HG02938 (cell line): ENCODE data around the gene ZBTB16.

Source experiments
- ATAC-seq: cut with Tn5 transposase; IDR thresholded peaks from one replicate; pipeline ENCODE4 v1.9.1; 2021; ENCODE audit warnings: mild to moderate bottlenecking, moderate library complexity; ENCODE audit not compliant: unreplicated experiment

The ZBTB16 gene

GRCh38 chr11:114125531-114125930 lies 66.0 kb downstream of the ZBTB16 start:
- ATAC-seq, result no peak

- ATAC-seq, result no peak
Measured at GRCh38 chr11:114125959-114126358, 66.4 kb downstream of the ZBTB16 start.

GRCh38 chr11:114128399-114128798 lies 68.9 kb downstream of the ZBTB16 start:
- ATAC-seq, result no peak

GRCh38 chr11:114129142-114129541 lies 69.6 kb downstream of the ZBTB16 start:
- ATAC-seq, result no peak

GRCh38 chr11:114129699-114130098 lies 70.2 kb downstream of the ZBTB16 start:
- ATAC-seq, result no peak

- ATAC-seq, result no peak
Measured at GRCh38 chr11:114130115-114130576, 70.6 kb downstream of the ZBTB16 start.

GRCh38 chr11:114130629-114131277 lies 71.2 kb downstream of the ZBTB16 start:
- no peak for ATAC-seq

- ATAC-seq, result no peak
Measured at GRCh38 chr11:114131461-114131864, 72.0 kb downstream of the ZBTB16 start.

- no peak for ATAC-seq
Measured at GRCh38 chr11:114132417-114132816, 72.9 kb downstream of the ZBTB16 start.

GRCh38 chr11:114132944-114133394 lies 73.5 kb downstream of the ZBTB16 start:
- no peak for ATAC-seq

GRCh38 chr11:114133548-114134329 lies 74.2 kb downstream of the ZBTB16 start:
- ATAC-seq, result no peak

- no peak for ATAC-seq
Measured at GRCh38 chr11:114134870-114135269, 75.4 kb downstream of the ZBTB16 start.

- ATAC-seq, result no peak
Measured at GRCh38 chr11:114135737-114136151, 76.2 kb downstream of the ZBTB16 start.

GRCh38 chr11:114136686-114137640 lies 77.5 kb downstream of the ZBTB16 start:
- ATAC-seq, result no peak

GRCh38 chr11:114137838-114138237 lies 78.3 kb downstream of the ZBTB16 start:
- no peak for ATAC-seq

GRCh38 chr11:114138411-114138810 lies 78.9 kb downstream of the ZBTB16 start:
- ATAC-seq, result no peak

- ATAC-seq, result no peak
Measured at GRCh38 chr11:114140826-114141225, 81.3 kb downstream of the ZBTB16 start.

- ATAC-seq, result no peak
Measured at GRCh38 chr11:114141863-114142580, 82.5 kb downstream of the ZBTB16 start.

- ATAC-seq, result no peak
Measured at GRCh38 chr11:114142707-114143106, 83.2 kb downstream of the ZBTB16 start.

- ATAC-seq, result no peak
Measured at GRCh38 chr11:114145166-114145775, 85.8 kb downstream of the ZBTB16 start.
